HG03521 (cell line): ENCODE data around the gene FOXR1.

Source experiments
- ATAC-seq: cut with Tn5 transposase; IDR thresholded peaks from one replicate; pipeline ENCODE4 v1.9.1; 2021; ENCODE audit warnings: mild to moderate bottlenecking, moderate library complexity; ENCODE audit not compliant: unreplicated experiment

FOXR1 gene, protein sequence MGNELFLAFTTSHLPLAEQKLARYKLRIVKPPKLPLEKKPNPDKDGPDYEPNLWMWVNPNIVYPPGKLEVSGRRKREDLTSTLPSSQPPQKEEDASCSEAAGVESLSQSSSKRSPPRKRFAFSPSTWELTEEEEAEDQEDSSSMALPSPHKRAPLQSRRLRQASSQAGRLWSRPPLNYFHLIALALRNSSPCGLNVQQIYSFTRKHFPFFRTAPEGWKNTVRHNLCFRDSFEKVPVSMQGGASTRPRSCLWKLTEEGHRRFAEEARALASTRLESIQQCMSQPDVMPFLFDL

DNA sequence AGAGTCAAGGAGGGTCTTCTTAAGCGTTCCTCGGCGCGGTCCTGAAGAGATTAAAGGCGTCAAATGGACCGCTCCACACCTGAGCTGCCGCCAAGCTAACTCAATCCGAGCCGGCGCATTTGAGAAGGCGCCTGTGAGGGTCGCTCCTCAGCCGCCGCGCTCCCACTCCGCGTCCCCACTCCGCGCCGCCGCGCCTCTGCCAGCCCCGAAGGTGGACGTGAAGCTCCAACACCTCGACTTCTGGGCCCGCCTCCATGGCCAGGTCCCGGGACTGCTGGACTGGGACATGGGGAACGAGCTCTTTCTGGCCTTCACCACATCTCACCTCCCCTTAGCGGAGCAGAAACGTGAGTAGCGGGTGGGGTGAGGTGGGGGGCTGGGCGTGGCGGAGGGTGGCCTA, at the start of gene FOXR1:
TSS of gene FOXR1 (plus strand) at position 116 of the 400 bp plus-strand sequence. CDS start at position 287, 171 bp downstream.
- ATAC-seq, result no peak

DNA sequence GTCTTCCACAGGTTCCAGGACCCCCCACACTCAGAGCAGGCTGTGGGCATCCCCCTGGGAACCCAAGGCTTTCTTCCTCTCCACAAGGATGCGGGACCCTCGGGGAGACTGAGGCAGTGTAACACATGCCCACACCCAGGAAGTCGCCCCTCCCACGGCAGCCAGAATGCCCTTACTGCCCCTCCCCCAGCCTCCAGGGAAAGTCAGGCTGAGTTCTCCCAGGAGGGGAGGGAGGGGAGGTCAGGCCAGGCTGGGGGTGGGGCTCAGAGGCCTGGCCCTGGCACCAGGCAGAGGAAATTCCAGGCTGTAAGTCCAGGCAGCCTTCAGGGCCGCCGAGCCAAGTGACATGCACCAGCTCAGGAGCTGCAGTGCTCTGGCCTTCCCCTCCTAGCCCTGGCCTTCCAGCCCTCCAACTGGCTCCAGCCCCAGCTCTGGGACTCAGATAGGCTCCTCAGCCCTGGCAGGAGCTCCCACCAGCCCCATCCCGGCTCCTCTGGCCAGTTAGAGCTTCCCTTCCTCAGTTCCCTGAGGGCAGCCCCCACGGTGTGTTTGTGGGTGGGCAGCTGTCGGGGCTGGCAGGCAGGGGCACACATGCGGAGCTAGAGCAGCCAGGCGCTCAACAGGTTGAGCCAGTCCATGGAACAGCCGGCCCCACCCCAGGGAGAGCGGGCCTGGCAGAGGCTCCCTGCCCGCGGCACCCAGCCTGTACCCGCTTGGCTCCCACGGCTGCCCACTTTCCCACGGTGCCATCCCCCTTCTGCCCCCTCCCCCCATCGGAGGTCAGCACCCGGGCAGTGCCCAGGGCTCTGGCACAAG, 49.4 kb upstream of the FOXR1 start:
- ATAC-seq, result no peak

DNA sequence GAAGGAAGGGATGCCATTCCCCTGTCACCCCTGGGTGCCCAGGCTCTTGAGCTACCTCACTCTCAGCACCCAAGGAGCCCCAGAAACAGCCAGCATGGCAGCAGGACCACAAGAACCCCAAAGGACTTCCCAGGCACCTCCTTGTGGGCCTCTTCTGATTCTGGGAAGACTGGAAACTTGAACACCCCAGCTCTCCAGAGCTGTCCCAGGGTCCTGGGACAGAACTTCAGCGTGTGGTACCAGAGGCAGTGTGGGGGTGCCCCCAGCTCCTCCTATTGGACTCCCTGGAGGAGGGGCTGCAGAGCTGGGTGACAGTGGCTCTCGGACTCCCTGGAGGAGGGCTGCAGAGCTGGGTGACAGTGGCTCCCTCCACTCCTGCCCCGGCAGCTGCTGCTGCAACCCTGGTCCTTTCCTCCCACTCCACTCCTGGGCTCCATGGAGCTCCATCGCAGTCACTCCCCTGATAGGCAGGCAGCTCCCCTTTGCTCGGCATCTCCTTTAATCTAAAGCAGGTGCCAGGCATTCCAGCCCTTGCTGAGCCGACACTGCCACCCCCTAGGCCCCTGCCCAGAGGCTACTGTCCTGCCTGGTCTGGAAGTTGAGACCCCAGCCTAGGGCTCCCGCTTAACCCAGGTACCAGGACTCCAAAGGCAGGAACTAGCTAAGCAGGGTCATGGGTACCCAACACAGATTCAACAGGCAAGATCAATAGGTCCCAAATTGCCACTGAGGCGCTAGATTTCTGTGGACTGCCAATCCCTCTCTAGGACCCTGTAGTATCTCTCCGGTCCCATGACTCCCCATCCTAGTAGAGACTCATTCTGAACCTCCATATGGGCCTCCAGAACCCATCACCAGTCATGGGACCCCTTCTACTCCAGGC, 48.6 kb upstream of the FOXR1 start:
- ATAC-seq, result no peak

DNA sequence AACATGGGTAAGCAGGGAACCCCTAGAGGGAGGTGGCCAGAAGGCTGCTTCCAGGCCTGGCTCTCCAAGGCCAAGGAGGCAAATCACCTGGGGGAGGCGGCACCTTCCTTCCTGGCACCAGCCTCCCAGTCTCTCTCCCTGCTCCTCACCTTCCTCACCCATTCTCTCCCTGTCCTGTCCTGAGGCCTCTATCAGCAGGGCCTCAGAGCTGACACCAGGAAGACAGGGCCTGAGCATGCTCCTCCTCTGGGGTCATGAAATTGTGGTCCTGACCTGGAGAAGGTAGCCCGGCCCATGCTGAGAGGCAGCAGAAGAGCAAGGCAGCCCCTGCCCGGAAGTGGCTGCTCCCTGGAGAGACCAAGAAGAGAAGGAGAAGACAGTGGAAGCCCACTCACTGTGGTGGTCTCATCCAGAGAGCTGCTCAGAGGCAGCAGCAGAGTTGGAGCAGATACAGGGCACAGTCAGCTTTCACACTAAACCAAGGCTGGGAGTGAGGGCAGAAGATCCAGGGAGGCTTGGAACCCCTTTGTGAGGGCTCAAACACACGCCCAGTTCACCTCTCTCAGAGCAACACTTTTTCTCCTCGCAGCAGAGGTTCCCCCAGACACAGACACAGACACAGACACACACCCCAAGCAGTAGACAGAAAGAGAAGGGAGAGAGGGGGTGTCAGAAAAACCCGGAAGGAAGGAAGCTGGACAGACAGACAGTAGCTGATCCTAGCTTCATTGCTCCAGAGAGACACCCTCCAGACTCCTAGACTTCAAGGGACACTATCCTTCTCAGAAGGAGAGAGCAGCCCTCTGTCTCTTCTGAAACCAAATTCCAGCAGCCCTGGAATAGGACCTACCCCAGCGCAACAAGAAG, 47.6 kb upstream of the FOXR1 start:
- no peak for ATAC-seq

DNA sequence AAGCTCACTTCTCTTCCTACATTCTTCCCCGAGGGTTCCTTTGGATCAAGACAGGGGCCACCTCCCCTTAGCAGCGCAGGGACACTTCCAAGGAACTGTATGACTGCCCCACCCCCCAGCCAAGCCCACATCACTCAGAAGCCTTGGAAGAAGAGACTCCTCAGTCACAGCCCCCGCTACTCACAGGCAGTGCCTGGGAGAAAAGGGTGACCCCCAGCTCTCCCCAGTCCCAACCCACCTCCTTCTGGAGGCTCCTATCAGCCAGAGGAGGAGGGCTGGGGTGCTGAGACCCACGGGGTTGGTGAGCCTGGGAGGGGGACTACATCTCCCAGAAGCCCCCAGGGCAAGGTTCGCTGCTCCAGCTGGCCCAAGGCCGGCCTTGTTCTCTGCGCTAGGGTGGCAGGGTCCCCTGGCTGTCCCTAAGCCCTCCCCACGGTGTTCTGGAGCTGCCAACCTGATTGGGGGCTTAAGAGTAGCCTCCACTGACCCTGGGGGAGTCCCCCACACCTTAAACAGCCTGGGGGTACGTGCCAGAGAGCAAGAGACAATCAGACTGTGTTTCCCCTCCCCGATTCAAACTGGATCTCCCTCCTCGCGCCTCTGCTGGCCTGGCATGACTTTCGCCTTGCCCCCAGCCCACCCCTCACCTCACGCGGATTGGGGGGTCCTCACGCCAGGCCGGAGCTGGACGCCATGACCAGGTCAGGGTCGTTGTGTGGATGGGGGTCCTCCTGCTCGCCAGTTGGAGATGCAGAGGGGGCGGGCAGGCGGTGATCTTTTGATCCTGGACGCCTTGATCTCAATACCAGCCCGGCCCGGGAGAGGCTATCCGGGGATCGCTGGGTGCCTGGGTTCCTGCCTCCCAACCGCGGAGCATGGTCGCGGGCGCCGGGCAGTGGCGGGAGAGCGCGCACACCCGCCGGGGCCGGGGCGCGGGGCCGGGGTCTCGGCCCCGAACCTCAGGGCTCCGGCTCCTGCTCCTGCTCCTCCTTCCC, 46.7 kb upstream of the FOXR1 start:
- no peak for ATAC-seq

DNA sequence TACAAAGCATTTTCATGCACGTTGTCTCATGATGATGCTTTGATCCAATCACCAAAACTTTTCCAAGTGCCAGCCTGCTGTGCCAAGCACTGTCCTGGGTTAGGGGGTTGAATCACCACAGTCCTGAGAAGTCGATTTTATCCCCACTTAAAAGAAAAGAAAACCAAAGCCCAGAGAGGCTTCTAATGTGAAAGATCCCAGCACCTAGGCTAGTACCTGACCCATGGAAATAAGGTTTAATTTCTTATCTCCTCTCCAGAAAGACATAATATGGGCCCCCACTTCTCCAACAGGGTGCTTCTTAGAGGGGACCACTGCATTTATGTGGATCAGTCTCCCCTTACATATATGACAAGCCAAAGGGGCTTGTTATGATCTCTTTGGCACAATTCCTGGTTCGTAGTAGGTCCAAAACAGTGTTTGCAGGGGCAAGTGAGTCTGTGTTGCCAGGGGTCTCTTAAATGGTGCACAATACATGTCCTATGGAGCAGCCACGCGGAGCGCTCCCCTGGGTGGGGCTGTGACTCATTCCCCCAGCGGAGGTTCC, 43.9 kb upstream of the FOXR1 start:
- ATAC-seq, result no peak

DNA sequence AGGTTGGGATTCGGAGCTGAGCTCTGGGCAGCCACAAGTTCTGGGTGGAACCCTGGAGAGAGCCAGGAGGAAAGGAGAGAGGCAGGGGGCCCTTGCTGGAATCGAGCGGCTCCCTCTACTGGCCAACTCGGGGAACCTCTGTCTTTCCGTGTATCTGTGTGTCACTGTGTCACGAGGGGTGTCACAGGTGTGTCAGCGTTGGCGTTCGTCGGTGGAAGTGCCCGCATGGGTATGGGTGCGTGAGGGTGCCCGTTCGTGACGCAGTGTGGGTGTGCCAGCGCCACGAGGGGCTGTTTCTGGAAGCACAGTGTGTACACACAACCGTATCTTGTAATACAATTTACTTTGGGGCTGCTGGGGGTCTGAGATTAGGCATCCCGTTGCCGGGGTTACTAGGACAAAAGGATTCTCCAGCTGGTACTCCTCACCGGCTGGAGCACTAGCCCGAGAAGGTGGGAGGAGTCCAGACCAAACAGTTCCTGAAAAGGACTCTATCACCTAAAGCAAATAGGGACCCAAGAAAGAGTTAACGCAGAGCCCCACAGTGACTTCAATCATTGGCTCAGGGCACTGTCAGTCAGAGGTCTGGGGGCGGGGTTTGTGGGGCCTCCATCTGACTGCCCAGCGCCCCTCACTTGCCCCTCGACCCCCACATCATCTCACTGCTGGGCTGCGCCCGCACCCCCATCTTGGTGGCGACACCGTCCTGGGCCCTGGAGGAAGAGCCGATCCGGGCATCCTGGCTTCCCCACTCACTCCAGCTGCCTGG, 43.3 kb upstream of the FOXR1 start:
- ATAC-seq, result peak; percentile 33

DNA sequence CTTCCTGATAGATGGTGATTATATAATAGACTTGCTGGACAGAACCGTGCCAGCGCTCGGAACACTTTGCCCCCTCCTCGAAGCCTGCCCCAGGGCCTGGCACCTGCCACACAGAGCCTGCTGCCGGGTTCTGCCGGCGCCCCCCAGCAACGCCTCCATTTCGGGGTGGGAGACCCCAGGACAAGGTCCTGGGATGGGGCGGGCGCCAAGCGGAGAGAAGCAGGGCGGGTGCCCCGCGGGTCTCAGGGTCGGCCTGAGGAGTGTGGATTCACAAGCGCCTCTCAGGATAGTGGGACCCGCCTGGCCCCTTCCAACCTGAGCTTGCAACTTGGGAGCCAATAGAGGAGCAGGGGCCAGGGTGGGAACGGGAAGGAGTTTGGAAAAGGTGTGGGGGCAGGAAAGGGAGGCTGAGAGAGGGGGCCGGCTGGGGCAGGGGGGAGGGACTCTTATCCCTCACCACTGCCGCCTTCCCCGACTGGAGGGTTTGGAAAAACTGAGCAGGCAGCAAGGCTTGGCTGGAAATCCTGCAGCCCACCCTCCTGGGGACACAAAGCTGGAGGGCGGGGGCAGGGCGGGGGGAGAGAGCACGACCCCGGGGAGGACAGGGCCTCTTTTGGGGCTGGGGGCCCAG, 42.6 kb upstream of the FOXR1 start:
- no peak for ATAC-seq

DNA sequence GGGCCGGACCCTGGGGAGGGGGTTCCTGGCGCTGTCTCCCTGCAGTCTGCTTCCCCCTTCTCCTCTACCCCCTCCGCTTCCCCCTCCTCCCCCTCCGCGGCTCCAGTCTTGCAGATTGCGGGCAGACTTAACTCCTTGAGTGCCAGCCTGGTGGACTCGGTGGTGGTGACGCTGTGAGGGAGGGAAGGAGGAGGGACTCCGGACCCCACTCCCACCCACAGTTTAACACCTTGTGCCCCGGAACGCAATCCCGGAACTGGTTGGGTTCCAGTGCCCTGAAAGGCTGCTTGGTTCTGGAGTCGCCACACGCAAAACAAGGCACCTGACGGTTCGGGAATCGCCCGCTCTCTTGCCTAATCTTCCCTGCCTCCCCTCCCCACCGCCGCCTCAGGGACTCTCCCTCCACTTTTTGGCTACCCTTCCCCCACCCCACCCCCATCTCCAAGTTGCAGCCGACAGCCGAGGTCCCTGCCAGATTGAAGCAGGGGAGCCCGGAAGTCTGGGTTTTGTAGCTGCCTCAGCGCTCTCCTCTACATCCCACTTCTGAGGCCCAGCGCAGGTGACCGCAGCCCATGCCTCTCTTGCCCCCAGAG, 42.0 kb upstream of the FOXR1 start:
- ATAC-seq, result no peak

DNA sequence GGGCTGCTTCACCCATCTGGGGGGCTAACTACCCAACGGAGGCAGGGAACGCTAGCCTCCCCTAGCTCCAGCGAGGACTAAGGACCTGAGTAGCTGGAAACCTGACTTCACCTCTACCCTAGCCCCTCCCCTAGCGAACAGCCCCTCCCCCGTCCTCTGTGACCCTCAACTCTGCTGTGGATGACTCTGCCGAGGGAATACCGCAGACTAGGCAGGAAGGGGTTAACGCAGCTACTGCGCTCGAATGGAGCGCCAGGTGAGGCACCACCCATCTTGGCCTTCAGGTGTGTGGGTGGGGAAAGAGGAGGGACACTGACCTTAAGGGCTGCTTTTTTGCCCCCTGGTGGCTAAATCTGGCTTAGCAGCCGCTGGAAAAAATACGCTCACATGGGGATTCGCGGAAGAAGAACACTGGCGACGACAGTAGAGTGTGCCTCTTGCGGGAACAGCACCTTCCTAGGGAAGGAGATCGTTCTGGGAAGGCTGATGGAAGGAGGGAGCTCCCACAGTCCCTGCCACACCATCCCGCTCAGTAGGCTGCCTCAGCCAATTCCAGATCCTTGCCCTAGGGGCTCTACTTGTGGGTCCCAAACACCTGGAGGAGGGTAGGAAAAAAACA, 41.4 kb upstream of the FOXR1 start:
- no peak for ATAC-seq

DNA sequence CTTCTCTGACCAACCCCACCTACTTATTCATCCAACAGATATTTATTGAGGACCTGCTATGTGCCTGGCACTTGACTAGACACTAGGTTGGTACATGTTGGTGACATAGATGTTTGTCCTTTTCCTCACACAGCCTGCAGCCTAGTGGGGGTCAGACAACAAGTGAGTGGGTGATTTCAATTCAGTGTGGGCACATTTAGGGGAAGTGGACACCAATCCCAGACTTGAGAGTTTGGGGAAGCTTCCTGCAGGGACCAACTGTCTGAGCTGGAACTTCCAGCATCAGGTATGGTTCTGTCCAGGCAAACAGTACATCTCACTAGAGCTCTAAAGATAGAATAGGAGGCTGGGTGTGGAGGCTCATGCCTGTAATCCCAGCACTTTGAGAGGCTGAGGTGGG, 40.0 kb upstream of the FOXR1 start:
- ATAC-seq, result no peak

DNA sequence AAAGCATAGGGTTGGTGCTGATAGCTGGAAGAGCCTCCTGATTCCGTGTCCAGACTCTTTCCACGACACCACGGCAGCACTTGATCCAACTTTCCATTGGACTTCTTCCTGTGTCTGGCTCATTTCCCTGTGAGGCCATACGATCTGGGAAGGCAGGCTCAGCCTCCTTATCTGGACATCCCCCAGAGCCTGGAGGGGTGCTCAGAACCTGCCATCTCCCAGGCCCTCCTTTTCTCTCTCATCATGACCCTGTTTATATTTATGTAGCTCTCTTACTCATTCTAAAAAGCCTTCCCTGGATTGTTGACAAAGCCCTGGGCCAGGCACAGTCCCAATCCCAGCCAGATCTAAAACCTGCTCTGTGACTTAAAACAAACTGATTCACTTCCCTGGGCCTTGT, 38.1 kb upstream of the FOXR1 start:
- no peak for ATAC-seq

DNA sequence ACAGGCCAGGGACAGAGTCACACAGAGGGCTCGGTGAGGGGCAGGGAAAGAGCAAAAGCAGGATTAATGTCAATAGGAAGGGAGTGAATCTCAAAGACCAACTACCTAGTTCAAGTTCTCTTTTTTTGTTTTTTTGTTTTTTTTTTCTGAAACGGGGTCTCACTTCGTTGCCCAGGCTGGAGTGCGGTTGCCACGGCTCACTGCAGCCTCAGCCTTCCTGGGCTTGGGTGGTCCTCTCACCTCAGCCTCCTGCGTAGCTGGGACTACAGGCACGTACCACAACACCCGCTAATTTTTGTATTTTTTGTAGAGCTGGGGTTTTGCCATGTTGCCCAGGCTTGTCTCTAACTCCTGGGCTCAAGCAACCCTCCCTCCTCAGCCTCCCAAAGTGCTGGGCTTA, 36.2 kb upstream of the FOXR1 start:
- no peak for ATAC-seq

DNA sequence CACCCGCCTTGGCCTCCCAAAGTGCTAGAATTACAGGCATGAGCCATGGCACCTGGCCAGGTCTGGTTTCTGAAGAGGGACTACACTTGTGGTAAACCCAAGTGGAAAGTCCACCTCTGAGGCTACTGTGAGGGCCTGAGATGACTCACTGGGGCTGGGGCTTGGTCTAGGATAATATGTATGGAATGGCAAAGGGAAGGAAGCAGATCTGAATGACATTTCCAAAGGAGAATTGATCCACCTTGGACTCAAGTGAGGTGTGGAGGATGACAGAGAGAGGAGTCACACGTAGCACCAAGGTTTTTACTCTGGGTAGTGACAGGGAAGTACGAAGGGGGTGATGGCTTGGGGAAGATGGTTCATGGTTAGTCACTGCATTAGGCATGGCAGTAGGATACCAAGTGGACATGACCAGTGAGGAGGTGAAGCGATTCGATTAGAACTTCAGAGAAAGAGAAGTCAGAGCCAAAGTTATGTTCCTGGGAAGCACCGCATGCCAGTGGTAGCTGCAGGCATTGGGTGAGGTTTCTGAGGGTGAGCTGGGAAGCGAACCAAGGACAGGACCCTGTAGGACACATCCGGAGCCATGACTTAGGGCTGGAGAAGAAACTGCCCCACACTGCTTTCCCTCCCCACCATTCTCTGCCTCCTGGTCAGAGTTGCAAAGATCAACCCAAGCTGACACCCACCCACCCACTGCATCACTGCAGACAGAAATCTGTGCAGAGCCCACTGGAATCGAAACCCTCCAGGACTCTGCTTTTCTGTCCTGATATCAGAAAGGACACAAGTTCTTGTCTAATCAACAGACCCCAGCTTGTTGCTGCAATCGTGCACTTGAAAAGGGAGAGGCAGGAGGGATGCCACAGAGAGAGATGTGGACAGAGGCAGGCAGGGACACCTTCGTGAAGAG, 32.8 kb upstream of the FOXR1 start:
- ATAC-seq, result no peak

DNA sequence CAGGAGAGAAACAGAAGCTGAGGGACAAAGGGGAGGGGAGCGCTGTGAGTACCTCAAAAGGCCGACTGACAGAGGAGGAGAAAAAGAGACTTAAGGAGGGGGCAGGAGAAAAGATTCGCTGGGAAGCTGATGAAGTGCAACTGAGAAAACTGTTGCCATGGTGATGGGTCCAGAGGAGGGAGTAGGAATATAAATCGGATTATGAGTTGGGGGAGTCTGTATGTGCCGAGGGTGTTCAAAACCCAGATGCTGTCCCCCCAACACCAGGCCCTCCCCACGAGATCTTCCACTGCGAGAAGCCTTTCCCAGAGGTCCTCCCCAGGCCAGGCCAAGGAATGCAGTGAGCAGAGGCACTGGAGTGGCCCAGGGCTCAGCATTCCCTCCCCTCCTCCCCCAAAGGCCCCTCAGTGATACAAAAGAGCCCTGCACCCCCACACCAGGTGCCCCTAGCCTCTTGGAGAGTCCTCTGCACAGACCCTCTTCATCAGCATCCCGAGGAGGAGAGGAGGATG, 32.1 kb upstream of the FOXR1 start:
- ATAC-seq, result no peak
